Ovary (tissue), 3 donors: ENCODE measurements around the gene SLC39A11.

Experiments
- POLR2A ChIP-seq: fragments of 450-650 bp; IDR thresholded peaks from one replicate; pipeline ENCODE4 v1.6.1; 2017; ENCODE audit warnings: antibody characterized with exemption, mild to moderate bottlenecking, moderate library complexity
- TF ChIP-seq, protein P1 (sequence below), 3 donors: fragments of 450-650 bp in 2 of 3; fragments of 200-600 bp in 1 of 3; IDR thresholded peaks; one replicate each; pipeline versions ENCODE4 v1.5.1 to v1.8.0; 2016 to 2022; ENCODE audit warnings: antibody characterized with exemption in 3 of 3, mild to moderate bottlenecking in 1 of 3
- donor health status: DM: no; HTN: no; CAD: no.

DNA sequence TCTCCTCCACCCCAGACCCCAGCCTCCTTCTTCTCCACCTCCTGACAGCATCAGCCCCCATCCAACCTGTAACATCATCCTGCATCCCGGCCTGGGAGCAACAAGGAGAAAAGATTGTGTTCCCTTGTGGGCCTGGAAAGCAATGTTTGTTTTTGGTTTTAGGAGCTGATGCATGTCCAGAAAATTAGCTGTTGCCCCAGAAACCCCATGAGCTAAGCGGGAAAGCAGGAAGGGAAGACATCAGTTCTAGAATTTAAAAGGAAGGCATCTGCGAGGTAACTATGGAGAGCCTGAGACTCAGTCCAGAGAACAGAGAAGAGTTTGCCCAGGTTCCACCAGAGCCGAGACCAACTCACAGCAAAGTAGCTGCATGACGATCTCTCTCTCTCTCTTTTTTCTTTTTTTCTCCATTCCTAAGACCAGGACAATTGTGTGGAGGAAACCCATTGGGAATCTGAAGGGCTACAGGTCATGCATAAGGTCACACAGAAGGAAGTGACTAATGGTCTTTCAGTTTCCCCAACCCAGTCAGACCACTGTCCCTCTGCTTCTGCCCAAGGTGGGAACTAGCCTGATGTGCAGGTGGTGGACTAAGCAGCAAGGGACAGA, 124.4 kb downstream of the SLC39A11 start:
- TF ChIP-seq, protein P1, sequence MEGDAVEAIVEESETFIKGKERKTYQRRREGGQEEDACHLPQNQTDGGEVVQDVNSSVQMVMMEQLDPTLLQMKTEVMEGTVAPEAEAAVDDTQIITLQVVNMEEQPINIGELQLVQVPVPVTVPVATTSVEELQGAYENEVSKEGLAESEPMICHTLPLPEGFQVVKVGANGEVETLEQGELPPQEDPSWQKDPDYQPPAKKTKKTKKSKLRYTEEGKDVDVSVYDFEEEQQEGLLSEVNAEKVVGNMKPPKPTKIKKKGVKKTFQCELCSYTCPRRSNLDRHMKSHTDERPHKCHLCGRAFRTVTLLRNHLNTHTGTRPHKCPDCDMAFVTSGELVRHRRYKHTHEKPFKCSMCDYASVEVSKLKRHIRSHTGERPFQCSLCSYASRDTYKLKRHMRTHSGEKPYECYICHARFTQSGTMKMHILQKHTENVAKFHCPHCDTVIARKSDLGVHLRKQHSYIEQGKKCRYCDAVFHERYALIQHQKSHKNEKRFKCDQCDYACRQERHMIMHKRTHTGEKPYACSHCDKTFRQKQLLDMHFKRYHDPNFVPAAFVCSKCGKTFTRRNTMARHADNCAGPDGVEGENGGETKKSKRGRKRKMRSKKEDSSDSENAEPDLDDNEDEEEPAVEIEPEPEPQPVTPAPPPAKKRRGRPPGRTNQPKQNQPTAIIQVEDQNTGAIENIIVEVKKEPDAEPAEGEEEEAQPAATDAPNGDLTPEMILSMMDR (IDR thresholded peaks at IDR 0.05) = no peak
- TF ChIP-seq POLR2A = no peak
